ENCODE results near the gene ARL13B. TPM values are rescaled to one million over a fixed set of nuclear protein-coding genes. Genes with fewer than 3 reads are reported as not detected.

The ARL13B gene
- total and polyA plus RNA-seq, 2 of the 8 experiments (the other 6 are each of a cell fraction or from before 2014, with no cell fraction given) = 1.5 to 12.7 TPM

GRCh38 chr3:94101860-94102259 is 121.9 kb downstream of the ARL13B start:
- H3K27ac ChIP-seq (ENCODE audit: low read depth, low read length) = no peak overlapping the region
- no peak overlapping the region for H3K4me3 ChIP-seq (ENCODE audit: extremely low read depth in 1 of 4, insufficient read depth in 2 of 4, low read depth in 3 of 4, low read length in 4 of 4)
- H2AK5ac ChIP-seq (ENCODE audit: low read depth, low read length) = no peak overlapping the region
- 94% methylated on average over 3 of the region's 4 CpGs; no CpG with 5 or more reads in 1 of the 2 experiments for WGBS, 2 experiments (ENCODE audit: extremely low coverage in 1 of 2, insufficient coverage in 1 of 2, insufficient read length in 1 of 2, insufficient replicate concordance in 2 of 2, low coverage in 1 of 2, low lambda C conversion rate in 2 of 2, missing lambda C conversion rate in 1 of 2)
- no peaks in the 10 kb centered on the region for H4K20me1 ChIP-seq (replicated peaks in 1 of 2; ENCODE audit: control insufficient read depth in 1 of 2, insufficient read depth in 2 of 2, low read length in 2 of 2)
- H3K23ac ChIP-seq (ENCODE audit: insufficient read length) = no peak overlapping the region
- no peak overlapping the region for H2BK15ac ChIP-seq (ENCODE audit: low read length)
- ChIA-PET POLR2A (ENCODE audit: partially characterized antibody) (no interaction called here), CTCF (ENCODE audit: partially characterized antibody) (interaction anchor here (0.6 to 1.2 kb wide), 5 partner anchors 8 to 97 kb away, joined by 3 to 5 read pairs (median 3); no protein-coding TSS in a partner anchor)
- no peak overlapping the region for H2BK5ac ChIP-seq (ENCODE audit: low read depth, low read length)
- no peaks in the 10 kb centered on the region for H3K4me1 ChIP-seq (replicated peaks in 1 of 4; ENCODE audit: control insufficient read depth in 3 of 4, insufficient read depth in 4 of 4, low read length in 3 of 4)
- H4K5ac ChIP-seq (ENCODE audit: insufficient read length, low read depth, low read length) = no peak overlapping the region
- DNase-seq (ENCODE audit: low read depth in 1 of 2, low spot score in 2 of 2) = no peak
- H2BK20ac ChIP-seq (ENCODE audit: low read length) = no peak overlapping the region
- no peaks in the 10 kb centered on the region for H3K79me1 ChIP-seq (ENCODE audit: low read depth, low read length)
- H4K8ac ChIP-seq (ENCODE audit: extremely low read depth, insufficient read depth, low read length) = no peak overlapping the region
- no peaks in the 10 kb centered on the region; a peak in 1 of 8 replicates for H3K36me3 ChIP-seq (ENCODE audit: control insufficient read depth in 2 of 4, insufficient read depth in 4 of 4, low read length in 3 of 4)
- H3K18ac ChIP-seq (ENCODE audit: extremely low read depth, low read length) = no peak overlapping the region
- H3K27me3 ChIP-seq (replicated peaks in 1 of 4; ENCODE audit: control insufficient read depth in 3 of 4, extremely low read depth in 1 of 4, insufficient read depth in 3 of 4, low read length in 3 of 4) = no peaks in the 10 kb centered on the region
- no peak overlapping the region for H3K9ac ChIP-seq (replicated peaks in 1 of 4; ENCODE audit: extremely low read depth in 1 of 4, low read depth in 3 of 4, low read length in 3 of 4)
- H3K4ac ChIP-seq (replicated peaks; ENCODE audit: insufficient read length, low read depth, low read length) = no peak overlapping the region
- no peaks in the 10 kb centered on the region for H3K23me2 ChIP-seq (ENCODE audit: low read depth, low read length)
- FAIRE-seq = no peak
- no peak overlapping the region for H2BK120ac ChIP-seq (replicated peaks; ENCODE audit: low read depth, low read length)
- H2BK12ac ChIP-seq (ENCODE audit: low read depth, low read length) = no peak overlapping the region
- H3K4me2 ChIP-seq (ENCODE audit: insufficient read depth in 1 of 2, low read depth in 2 of 2, low read length in 2 of 2) = no peak overlapping the region
- H4K91ac ChIP-seq (replicated peaks; ENCODE audit: insufficient read length, low read length) = no peak overlapping the region
- no peak overlapping the region for H3K56ac ChIP-seq (replicated peaks; ENCODE audit: insufficient read length, low read depth, low read length)
- no peaks in the 10 kb centered on the region for H3K9me3 ChIP-seq (ENCODE audit: insufficient read depth in 2 of 2, low read depth in 1 of 2, low read length in 1 of 2)
- H3K14ac ChIP-seq (ENCODE audit: insufficient read length) = no peak overlapping the region
- H3K79me2 ChIP-seq (ENCODE audit: control insufficient read depth in 1 of 2, insufficient read depth in 2 of 2, low read length in 2 of 2) = no peaks in the 10 kb centered on the region
- H2AFZ ChIP-seq (ENCODE audit: low read length) = no peak overlapping the region
- TF ChIP-seq PHF8 (conservative IDR thresholded peaks at IDR 0.05; ENCODE audit: low read depth, low read length) (no peak), BRCA1 (IDR thresholded peaks at IDR 0.05; ENCODE audit: low read depth, low read length) (no peak), EP300 (IDR thresholded peaks at IDR 0.05; ENCODE audit: borderline replicate concordance in 1 of 2, low read depth in 2 of 2, low read length in 2 of 2) (no peak), USF2 (IDR thresholded peaks at IDR 0.05; ENCODE audit: low read length) (no peak), POU5F1 (IDR thresholded peaks at IDR 0.05; ENCODE audit: low read depth, low read length) (no peak), SIX5 (IDR thresholded peaks at IDR 0.05; ENCODE audit: low read depth, low read length) (no peak), MAX (IDR thresholded peaks at IDR 0.05) (no peak), CTCF (IDR thresholded peaks at IDR 0.05; ENCODE audit: control extremely low read depth in 1 of 3, insufficient read depth in 1 of 3, low read depth in 1 of 3, low read length in 3 of 3) (peak in 1 of 3 experiments; percentile 17; a peak in 1 of 4 replicates), ATF3 (IDR thresholded peaks at IDR 0.05; ENCODE audit: insufficient read depth, low read depth, low read length) (no peak)
